Measurements from ENCODE around the gene CGNL1.

DNA sequence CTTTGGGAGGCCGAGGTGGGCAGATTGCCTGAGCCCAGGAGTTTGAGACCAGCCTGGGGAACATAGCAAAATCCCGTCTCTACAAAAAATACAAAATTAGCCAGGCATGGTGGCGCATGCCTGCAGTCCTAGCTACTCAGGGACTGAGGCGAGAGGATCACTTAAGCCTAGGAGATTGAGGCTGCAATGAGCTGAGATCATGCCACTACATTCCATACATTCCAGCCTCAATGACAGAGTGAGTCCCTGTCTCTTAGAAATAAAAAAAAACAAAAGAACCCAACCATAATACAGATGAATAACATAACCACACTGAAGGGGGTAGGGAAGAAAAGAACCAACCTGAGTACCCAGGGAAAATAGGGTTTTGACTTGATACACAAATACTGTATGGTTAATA lies 19.7 kb upstream of the CGNL1 start:
- TF ChIP-seq, protein P1, sequence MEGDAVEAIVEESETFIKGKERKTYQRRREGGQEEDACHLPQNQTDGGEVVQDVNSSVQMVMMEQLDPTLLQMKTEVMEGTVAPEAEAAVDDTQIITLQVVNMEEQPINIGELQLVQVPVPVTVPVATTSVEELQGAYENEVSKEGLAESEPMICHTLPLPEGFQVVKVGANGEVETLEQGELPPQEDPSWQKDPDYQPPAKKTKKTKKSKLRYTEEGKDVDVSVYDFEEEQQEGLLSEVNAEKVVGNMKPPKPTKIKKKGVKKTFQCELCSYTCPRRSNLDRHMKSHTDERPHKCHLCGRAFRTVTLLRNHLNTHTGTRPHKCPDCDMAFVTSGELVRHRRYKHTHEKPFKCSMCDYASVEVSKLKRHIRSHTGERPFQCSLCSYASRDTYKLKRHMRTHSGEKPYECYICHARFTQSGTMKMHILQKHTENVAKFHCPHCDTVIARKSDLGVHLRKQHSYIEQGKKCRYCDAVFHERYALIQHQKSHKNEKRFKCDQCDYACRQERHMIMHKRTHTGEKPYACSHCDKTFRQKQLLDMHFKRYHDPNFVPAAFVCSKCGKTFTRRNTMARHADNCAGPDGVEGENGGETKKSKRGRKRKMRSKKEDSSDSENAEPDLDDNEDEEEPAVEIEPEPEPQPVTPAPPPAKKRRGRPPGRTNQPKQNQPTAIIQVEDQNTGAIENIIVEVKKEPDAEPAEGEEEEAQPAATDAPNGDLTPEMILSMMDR (IDR thresholded peaks at IDR 0.05): no peak
- no peak for TF ChIP-seq POLR2A (IDR thresholded peaks at IDR 0.05)
